HG03064 (cell line): Measurements from ENCODE around the gene SLC6A20.

Experiments
- ATAC-seq: cut with Tn5 transposase; IDR thresholded peaks from one replicate; pipeline ENCODE4 v1.9.1; 2021; ENCODE audit warnings: low read depth; ENCODE audit not compliant: unreplicated experiment

The SLC6A20 gene, protein sequence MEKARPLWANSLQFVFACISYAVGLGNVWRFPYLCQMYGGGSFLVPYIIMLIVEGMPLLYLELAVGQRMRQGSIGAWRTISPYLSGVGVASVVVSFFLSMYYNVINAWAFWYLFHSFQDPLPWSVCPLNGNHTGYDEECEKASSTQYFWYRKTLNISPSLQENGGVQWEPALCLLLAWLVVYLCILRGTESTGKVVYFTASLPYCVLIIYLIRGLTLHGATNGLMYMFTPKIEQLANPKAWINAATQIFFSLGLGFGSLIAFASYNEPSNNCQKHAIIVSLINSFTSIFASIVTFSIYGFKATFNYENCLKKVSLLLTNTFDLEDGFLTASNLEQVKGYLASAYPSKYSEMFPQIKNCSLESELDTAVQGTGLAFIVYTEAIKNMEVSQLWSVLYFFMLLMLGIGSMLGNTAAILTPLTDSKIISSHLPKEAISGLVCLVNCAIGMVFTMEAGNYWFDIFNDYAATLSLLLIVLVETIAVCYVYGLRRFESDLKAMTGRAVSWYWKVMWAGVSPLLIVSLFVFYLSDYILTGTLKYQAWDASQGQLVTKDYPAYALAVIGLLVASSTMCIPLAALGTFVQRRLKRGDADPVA

GRCh38 chr3:45795882-45796765 lies at the start of gene SLC6A20:
SLC6A20 (minus strand) TSS chr3:45796536; CDS start chr3:45796419, 117 bp downstream.
- ATAC-seq: no peak

DNA sequence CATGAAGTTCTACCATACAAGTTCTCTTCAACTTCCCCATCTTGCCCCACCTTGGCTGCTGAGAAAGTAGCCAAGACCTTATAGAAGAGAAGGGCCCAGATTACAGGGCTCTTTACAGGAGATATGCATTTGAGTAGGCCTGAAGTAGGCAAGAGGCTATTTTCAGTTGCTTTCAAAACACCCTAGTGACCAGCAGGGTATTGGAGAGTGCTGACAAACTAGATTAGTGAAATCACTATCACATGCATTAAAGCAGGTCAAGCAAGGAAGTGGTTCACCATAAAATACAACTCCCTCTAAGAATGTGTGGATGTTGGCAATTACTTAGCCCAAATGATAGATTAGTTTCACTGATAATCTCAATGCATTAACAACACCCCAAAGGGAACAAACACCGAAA lies 48.3 kb upstream of the SLC6A20 start:
- no peak for ATAC-seq

- no peak for ATAC-seq
Observed at GRCh38 chr3:45842851-45843625, 46.7 kb upstream of the SLC6A20 start.

- ATAC-seq: peak; percentile 70
Observed at GRCh38 chr3:45841757-45842491, 45.6 kb upstream of the SLC6A20 start, which contains the start of gene LZTFL1. LZTFL1 (minus strand) TSS chr3:45842119; CDS start chr3:45841991, 128 bp downstream.

- no peak for ATAC-seq
Observed at GRCh38 chr3:45841420-45841756, 45.1 kb upstream of the SLC6A20 start.

DNA sequence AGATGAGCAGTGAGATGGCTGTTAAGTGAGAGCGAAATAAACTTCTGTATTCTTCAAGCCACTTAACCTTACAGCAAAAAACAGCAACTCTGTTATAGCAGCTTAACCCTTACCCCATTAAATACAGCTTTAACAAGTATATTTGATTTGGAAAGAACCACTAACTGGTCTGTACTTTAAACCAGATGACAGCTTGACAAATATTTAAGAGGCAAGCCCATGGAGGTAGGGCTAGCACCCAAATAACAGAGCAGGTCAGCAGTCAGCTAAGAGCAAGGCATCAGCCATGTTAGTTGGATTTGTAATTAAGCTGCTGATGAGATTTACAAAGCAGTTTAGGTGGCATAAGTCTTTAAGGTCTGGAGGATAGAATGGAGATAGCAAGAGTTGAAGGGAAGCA lies 42.1 kb upstream of the SLC6A20 start:
- no peak for ATAC-seq

DNA sequence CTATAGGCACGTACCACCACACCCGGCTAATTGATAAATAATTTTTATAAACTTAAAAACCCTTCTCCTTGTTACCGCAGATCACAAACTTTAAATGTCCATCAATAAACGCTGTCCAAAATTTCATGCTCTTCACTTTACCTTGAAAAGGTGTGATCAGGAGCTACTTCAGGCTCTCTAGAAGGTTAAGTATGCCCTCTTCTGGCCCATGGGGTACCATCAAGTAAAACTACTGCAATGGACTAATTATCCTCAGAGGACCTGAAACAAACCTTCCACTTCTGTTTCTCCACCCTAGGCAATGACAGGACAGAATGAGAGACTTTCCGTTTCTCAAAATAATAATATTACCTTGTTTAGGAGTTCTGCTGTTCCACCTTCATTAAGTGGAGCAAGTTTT lies 36.4 kb upstream of the SLC6A20 start:
- ATAC-seq: no peak

- ATAC-seq: no peak
Observed at GRCh38 chr3:45830121-45830520, 33.8 kb upstream of the SLC6A20 start.

DNA sequence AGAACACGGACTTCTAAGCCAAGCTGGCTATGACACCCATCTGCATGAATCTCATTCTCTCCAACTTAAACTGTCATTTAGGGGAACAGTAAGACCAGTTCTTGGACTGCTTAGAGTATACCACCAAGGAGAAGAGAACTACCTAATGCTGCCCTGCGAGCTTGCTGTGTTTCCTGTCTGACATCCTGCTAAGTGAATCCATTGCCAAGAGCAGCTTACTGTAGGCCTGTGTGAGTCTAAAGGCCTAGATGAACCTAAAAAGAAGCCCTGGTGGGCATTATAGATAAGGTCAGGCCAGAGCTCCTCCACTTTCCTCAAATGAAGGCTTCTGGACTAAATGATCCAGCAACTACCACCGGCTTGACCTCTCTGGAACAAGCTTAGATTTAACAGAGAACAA lies 30.6 kb upstream of the SLC6A20 start:
- no peak for ATAC-seq

- ATAC-seq: no peak
Observed at GRCh38 chr3:45826321-45826720, 30.0 kb upstream of the SLC6A20 start.

GRCh38 chr3:45821127-45821526 lies 24.8 kb upstream of the SLC6A20 start:
- ATAC-seq: no peak

DNA sequence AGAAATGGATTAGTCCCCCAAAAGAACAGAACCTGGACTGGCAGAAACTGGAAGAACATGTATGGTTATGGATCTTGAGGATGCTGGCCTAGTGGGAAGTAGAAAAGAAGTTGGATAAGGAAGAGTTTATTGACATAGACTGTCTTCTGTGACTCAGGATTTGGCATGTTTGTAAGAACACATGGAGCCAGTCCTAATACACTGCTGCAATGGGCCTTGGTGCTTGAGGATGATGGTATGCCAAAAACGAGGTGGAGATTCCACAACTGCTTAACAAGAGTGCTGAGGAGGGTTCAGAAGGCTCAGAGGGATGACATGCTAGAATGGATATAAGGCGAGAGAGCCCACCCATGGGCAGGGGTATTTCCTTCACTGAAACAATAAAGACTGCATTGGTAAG lies 23.2 kb upstream of the SLC6A20 start:
- no peak for ATAC-seq

- ATAC-seq: no peak
Observed at GRCh38 chr3:45817831-45818522, 21.6 kb upstream of the SLC6A20 start.

GRCh38 chr3:45816544-45816943 lies 20.2 kb upstream of the SLC6A20 start:
- no peak for ATAC-seq

- no peak for ATAC-seq
Observed at GRCh38 chr3:45814322-45814721, 18.0 kb upstream of the SLC6A20 start.

GRCh38 chr3:45807681-45808540 lies 11.6 kb upstream of the SLC6A20 start:
- no peak for ATAC-seq

- no peak for ATAC-seq
Observed at GRCh38 chr3:45807133-45807532, 10.8 kb upstream of the SLC6A20 start.

GRCh38 chr3:45806072-45806471 lies 9.7 kb upstream of the SLC6A20 start:
- no peak for ATAC-seq
